H7 (cell line): Measurements from ENCODE around the gene CFAP126. TPM values are rescaled to one million over a fixed set of nuclear protein-coding genes. Genes with fewer than 3 reads are reported as not detected.
"Not testable (repeated sequence)": the region's sequence is repeated elsewhere in the genome, so short reads cannot be mapped to it uniquely, and the experiment has no call there.

Experiments
- DNase-seq: peaks from one replicate; pipeline ENCODE4 v3.0.0; 2012
- H3K27me3 ChIP-seq: 2 replicates; pipeline ENCODE4 v1.6.0; 2011; ENCODE audit warnings: mild to moderate bottlenecking, low read length; ENCODE audit not compliant: control insufficient read depth, insufficient read depth
- H3K36me3 ChIP-seq: replicated peaks from 2 replicates; pipeline ENCODE4 v1.5.1; 2011; ENCODE audit warnings: low read length; ENCODE audit not compliant: control insufficient read depth, insufficient read depth
- H3K4me3 ChIP-seq: 2 replicates; pipeline ENCODE4 v1.5.1; 2011; ENCODE audit warnings: low read depth, mild to moderate bottlenecking, control low read depth, low read length, moderate library complexity; ENCODE audit not compliant: insufficient read depth
- total RNA-seq: library from RNA; depleted of rRNA; stranded (reverse); fragments of >200 nt; shearing (Covaris generic); gene quantifications from 2 replicates; pipeline ENCODE4 v1.2.3, GENCODE V29; 2014; rRNA removed

Gene CFAP126, protein sequence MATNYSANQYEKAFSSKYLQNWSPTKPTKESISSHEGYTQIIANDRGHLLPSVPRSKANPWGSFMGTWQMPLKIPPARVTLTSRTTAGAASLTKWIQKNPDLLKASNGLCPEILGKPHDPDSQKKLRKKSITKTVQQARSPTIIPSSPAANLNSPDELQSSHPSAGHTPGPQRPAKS
- not detected in 2 replicates for total RNA-seq

DNA sequence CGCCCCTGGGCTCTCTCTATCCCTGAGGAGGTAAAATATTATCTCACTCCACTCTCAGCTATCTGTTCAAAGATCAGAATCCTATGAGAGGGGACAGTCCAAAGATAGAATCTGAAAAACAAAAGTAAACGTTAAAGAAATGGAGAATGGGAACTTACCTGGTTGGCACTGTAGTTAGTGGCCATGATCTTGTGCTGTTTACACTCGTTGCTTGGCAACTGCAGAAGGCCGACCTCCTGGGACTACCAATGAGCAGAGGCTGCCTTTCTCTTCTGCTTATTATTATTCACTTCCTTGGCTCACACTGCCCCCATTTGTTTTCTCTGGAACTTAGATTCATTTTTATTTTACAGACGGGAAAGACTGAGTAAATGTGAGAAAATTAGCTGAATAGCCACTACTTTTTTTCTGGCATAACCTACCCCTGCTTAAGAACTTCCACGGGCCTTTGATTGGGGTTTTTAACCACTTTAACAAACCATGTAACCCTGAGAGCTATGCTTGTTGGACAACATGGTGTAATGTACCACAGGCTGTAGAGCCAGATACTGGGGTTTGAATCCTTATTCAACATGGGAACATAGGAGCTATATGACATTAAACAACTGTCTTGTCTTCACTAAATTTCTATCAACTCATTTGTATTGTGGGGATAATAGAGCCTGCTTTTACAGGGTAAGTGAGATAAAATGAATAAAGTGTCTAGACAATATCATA is at the start of gene CFAP126:
Gene CFAP126 (minus strand): TSS at position 193 of the 717 bp plus-strand sequence. CDS start 8 bp downstream, at position 185.
- DNase-seq: peak; percentile 89
- Histone ChIP-seq H3K36me3 (peaks cover 2% of the 10 kb centered on the region), H3K27me3 (no peaks in the 10 kb centered on the region), H3K4me3 (no peak within 1 kb of the TSS)

DNA sequence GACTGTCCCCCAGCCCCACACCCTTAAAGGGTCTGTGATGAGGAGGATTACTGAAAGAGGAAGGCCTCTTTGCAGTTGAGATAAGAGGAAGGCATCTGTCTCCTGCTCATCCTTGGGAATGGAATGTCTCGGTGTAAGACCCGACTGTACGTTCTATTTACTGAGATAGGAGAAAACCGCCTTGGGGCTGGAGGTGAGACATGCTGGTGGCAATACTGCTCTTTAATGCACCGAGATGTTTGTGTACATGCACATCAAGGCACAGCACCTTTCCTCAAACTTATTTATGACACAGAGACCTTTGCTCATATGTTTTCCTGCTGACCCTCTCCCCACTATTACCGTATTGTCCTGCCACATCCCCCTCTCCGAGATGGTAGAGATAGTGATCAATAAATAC is 45.4 kb upstream of the CFAP126 start:
- H3K4me3 ChIP-seq, H3K27me3 ChIP-seq, DNase-seq, H3K36me3 ChIP-seq: not testable (repeated sequence)

DNA sequence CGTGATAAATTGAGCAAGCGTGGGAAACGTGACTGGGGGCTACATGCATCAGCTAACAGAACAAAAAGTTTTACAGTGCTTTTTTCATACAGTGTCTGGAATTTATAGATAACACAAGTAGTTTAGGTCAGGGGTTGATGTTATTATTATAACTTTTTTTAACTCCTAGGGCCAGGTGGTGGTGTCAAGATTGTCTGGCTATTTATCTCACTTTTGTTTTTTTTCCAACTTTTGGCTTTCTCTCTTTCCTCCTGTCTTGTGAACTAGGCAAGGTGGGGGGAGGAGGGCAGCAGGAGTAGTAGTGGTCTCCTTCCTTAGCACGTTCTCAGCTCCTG is 42.9 kb upstream of the CFAP126 start:
- DNase-seq, H3K4me3 ChIP-seq, H3K36me3 ChIP-seq, H3K27me3 ChIP-seq: not testable (repeated sequence)

DNA sequence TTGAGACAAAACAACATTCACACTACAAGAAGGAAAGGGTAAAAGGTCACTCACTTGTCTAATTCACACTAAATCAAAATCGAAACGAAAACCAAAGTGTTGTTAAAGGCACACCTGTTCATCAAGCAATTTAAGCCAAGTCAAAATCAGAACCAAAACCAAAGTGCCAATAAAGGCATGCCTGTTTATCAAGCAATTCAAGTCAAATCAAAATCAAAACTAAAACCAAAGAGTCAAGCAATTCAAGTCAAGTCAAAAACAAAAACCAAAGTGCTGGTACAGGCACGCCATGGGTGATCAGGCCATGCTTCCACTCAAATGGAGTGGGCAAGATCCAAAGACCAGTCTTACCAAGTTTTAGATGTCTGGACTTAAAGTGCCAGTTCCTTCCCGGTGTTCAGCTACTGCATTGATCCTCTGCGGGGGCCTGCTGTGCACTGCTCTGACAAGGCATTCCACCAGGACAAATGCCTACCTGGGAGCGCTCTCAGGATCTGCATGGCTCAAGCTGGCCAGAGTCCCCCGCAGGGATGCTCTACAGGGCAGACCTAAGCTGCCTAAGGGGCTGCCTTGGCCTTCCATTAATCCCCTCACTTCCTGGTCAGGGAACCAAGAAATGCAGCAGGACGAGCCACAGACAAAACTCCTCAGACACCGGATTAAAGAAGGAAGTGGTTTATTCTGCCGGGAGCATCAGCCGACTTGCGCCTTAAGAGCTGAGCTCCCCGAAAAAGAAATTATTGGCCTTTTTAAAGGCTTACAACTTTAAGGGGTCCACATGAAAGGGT is 42.4 kb upstream of the CFAP126 start:
- H3K27me3 ChIP-seq, H3K4me3 ChIP-seq, H3K36me3 ChIP-seq, DNase-seq: not testable (repeated sequence)

DNA sequence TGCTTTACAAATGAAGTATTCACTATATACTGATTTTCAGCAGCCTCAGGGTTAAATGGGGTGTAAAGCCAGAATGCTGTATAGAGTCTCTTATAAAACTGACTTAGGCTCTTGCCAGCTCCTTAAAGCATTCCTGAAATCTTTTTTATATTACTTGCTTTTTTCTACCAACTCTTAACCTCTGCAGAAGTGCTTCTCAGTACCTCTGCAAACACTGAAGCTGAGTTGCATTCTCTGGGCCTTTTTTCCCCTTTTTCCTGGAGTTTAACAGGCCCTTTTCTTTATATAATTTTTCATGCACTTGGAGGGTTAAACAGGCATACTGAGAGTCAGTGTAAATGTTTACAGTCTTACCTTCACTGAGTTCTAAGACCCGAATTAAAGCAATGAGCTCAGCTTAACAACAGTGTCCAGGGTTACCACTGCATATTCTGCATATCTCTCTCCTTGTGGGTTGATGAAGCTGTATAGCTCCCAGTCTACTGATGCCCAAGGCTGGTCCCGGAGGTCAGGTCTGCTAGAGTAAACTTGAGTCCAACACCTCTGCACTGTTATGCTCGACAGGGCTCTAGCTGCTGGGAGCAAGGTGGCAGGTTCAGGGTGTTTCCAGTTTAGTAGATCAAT is 40.9 kb upstream of the CFAP126 start:
- DNase-seq: no peak
- H3K36me3 ChIP-seq: no peaks in the 10 kb centered on the region

DNA sequence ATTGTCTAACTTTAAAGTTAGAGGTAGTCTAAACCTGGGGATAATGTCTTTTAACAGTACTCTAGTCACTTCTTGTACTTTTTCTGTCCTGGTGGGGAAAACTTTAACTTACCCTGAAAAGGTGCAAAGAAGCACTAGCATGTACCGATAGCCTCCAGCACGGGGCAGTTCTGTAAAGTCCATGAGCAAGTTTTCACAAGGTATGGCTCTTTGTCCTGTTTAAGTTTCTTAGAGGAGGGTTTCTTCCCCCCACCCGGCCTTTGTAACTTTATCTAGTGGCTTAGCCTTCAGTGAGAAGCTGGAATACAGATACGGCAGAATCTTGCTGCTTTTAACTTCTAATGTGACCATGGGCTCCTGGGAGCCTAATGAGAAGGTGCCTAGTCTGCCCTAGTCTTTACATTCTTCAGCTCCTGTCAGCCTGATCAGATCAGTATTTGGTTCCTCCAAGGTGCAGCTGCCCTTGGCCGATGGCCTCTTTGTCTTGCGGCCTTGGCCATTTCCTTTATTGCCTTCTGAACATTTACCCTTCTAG is 39.8 kb upstream of the CFAP126 start:
- no peaks in the 10 kb centered on the region for H3K27me3 ChIP-seq

More for the DNA sequence above, 40.9 kb upstream of the CFAP126 start:
- Histone ChIP-seq H3K4me3 (no peak overlapping the region), H3K27me3 (no peaks in the 10 kb centered on the region)

DNA sequence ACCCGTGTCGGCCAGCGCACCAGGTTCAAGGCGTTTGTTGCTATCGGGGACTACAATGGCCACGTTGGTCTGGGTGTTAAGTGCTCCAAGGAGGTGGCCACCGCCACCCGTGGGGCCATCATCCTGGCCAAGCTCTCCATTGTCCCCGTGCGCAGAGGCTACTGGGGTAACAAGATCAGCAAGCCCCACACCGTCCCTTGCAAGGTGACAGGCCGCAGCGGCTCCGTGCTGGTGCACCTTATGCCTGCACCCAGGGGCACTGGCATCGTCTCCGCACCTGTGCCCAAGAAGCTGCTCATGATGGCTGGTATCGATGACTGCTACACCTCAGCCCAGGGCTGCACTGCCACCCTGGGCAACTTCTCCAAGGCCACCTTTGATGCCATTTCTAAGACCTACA is 38.9 kb upstream of the CFAP126 start:
- not testable (repeated sequence) for H3K27me3 ChIP-seq, H3K4me3 ChIP-seq, H3K36me3 ChIP-seq, DNase-seq

More for the DNA sequence above, 39.8 kb upstream of the CFAP126 start:
- H3K4me3 ChIP-seq: no peak overlapping the region
- no peaks in the 10 kb centered on the region for H3K36me3 ChIP-seq
- no peak for DNase-seq

DNA sequence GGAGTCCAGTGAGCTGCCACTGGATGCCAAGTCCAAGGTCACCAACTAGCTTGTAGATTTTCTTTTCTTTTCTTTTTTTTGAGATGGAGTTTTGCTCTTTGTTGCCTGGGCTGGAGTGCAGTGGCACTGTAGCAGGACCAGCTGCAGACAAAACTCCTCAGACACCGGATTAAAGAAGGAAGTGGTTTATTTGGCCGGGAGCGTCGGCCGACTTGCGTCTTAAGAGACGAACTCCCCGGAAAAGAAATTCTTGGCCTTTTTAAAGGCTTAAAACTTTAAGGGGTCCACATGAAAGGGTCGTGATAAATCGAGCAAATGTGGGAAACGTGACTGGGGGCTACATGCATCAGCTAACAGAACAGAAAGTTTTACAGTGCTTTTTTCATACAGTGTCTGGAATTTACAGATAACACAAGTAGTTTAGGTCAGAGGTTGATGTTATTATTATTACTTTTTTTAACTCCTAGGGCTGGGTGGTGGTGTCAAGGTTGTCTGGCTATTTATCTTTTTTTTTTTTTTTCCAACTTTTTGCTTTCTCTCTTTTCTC is 36.4 kb upstream of the CFAP126 start:
- Histone ChIP-seq H3K36me3 (no peaks in the 10 kb centered on the region), H3K27me3 (no peaks in the 10 kb centered on the region; the same call in 1 of the 2 replicates), H3K4me3 (no peak overlapping the region)
- no peak for DNase-seq

DNA sequence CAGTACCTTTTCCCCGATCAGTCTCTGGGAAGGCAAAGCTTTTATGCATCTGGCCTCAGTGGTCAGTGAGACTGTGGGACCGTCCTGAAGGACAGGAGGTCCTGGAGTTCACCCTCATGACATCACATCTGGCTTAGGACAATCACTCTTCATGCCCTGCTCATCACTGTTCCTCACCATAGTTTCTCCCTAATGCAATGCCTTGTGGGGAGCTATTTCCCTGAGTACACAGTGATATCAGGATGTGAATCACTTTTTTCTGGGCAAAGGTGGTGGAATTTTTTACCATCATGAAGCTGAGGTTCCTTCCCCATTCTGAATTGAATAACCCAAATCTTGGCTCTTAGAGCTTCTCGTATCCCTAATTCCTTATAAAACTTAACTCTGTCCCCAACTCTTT is 34.8 kb upstream of the CFAP126 start:
- Histone ChIP-seq H3K36me3 (no peaks in the 10 kb centered on the region), H3K4me3 (no peak overlapping the region), H3K27me3 (no peaks in the 10 kb centered on the region; the same call in 1 of the 2 replicates)
- no peak for DNase-seq

DNA sequence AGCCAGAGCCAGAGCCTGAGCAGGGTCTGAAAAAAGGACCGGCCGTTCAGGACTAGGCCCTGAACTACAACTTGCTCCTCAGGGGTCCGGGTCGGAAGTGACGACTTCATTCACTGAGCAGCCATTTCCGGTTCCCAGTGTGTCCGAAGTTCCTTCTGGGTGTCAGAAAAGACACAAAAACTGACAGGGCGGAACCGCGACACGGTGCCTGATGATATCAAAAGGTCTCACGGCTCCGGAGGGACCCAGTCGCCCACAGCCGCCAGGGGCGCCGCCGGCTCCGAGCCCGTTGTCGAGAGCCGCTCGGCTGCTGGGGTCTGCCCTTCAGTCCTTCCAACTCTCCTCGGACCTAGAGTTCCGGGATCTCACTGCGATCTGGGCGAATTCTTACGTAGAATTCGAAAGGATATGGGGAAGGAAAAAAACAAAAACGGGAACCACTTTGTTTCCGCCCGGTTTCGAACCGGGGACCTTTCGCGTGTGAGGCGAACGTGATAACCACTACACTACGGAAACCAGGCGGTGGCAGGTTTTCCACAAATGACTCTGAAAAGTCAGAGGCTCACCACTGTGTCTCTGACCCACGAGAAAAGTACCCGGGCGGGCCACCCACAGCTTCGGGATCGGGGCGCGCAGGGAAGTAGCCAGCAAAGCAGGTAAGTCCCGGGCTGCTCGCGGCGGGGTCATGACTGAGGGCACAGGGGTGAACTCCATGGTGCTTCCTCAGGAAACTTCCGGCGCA is 31.8 kb upstream of the CFAP126 start:
- Histone ChIP-seq H3K36me3 (no peaks in the 10 kb centered on the region), H3K4me3 (peak overlapping the region; percentile 89), H3K27me3 (no peaks in the 10 kb centered on the region; the same call in 1 of the 2 replicates)
- DNase-seq: peak; percentile 88

DNA sequence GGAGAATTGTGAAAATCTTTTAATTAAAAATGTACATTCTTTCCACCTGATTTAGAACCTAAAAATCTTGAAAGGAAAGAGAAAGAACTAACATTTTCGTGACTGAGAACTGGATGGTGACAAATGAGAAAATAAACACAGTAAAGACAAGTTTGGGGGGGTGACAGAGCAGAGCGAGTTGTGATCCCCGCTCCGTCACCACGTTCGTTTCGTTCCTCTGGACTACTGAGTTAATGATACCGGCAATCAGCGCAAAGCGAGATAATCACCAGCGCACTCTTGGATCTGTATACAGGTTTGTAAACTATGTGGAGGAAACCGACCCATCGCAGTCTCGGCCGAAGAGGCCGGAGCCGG is 31.2 kb upstream of the CFAP126 start:
- Histone ChIP-seq H3K36me3 (no peaks in the 10 kb centered on the region), H3K27me3 (no peaks in the 10 kb centered on the region; the same call in 1 of the 2 replicates), H3K4me3 (peak overlapping the region; percentile 89)
- no peak for DNase-seq

DNA sequence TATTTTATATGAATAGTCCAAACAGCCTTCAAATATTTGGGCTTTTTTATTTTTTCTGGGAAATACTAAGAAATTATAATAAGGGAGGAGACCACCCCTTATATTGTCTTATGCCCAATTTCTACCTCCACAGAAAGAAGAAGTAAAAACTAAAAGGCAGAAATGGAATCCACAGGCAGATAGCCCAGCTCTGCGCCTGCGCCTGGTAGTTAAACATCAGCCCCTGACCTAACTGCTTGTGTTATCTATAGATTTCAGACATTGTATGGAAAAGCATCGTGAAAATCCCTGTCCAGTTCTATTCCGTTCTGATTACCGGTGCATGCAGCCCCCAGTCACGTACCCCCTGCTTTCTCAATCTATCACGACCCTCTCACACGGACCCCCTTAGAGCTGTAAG is 29.4 kb upstream of the CFAP126 start:
- DNase-seq, H3K4me3 ChIP-seq, H3K27me3 ChIP-seq, H3K36me3 ChIP-seq: not testable (repeated sequence)

DNA sequence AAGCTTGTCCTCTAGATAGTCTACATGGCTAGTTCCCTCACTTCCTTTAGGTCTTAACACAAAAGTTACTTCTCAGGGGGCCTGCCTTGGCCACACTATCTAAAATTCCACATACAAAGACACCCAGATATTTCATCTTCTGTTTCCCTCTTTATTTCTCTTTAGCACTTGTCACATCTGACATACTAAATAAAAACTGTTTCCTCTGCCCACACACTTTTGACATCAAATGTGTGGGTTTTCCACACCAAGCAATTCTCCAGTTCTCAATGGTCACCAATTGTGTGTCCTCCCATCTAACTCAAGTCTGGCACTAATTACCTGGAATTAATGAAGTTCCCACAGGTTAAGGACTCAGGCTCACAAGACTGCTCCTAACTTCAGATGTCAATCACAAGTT is 25.5 kb upstream of the CFAP126 start:
- H3K4me3 ChIP-seq: no peak overlapping the region
- no peak for DNase-seq
- peaks cover 8% of the 10 kb centered on the region; the same call in 1 of the 2 replicates for H3K27me3 ChIP-seq
- no peaks in the 10 kb centered on the region for H3K36me3 ChIP-seq

DNA sequence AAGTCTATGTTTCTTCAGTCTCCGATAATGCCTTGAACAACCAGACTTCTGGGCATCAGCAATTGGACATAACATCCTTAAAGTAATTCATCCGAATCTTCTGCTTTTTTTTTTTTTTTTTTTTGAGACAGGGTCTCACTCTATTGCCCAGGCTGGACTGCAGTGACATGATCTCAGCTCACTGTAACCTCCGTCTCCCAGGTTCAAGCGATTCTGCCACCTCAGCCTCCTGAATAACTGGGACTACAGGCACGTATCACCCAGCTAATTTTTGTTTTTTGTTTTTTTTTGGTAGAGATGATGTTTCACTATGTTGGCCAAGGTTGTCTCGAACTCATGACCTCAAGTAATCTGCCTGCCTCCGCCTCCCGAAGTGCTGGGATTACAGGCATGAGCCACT is 23.9 kb upstream of the CFAP126 start:
- H3K27me3 ChIP-seq: peaks cover 8% of the 10 kb centered on the region; the same call in 1 of the 2 replicates
- H3K4me3 ChIP-seq: no peak overlapping the region
- no peaks in the 10 kb centered on the region for H3K36me3 ChIP-seq
- no peak for DNase-seq
